Dermis microvascular lymphatic vessel endothelial cell (primary cell): Measurements from ENCODE around the gene MRPL53. TPM values are rescaled to one million over a fixed set of nuclear protein-coding genes. Genes with fewer than 3 reads are reported as not detected.
"Not testable (repeated sequence)": the region's sequence is repeated elsewhere in the genome, so short reads cannot be mapped to it uniquely, and the experiment has no call there.

ENCODE experiments used
- DNase-seq, 2 donors: peaks; one replicate each; pipeline versions ENCODE4 v3.0.0 to v3.0.0-alpha.2; 2010; ENCODE audit warnings: low read depth in 2 of 2
- total RNA-seq: library from RNA; depleted of rRNA; stranded (reverse); fragments of >200 nt; gene quantifications from 2 replicates; pipeline ENCODE4 v1.2.1, GENCODE V29; 2014

MRPL53 gene
- total RNA-seq, 1 donor from 2014 or later: 31.3 TPM

DNA sequence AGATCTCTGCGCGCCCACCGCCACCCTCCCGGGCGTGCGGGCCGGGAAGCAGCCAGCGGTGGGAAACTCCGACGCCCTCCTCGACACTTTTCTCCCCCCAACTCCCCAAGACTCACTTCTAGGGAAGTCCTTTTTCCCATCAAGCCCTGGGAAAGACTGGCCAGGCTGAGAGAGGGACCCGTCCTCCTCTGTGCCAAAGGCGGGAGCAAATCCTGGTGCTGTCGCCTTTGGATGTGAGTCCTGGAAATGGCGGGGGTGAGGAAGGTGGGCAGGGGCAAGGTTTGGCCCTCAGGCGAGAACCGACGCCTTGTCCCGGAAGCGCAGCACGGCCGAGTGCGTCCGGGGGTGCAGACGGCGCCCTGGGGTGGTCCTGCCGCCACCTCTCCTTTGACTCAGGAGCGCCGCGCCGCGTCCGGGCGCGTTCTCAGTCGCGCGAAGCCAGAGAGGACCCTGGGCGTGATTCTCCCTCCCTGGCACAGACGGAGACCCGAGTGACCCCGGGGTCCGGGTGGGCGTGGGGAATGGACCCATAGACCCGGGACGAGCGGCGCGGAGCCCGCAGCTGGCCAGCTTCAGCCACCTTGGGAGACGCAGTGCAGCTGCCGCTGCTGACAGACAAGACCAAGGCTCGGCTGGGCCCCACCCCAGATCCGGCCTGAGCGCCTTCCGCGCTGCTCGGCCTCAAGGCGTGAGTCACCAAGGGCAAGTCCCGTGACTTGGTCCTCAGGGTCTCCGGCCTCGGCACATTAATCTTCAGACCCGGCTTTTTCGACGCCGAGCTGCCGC, 30.4 kb upstream of the MRPL53 start:
- peak in 1 of 2 donors; percentile 80 for DNase-seq

DNA sequence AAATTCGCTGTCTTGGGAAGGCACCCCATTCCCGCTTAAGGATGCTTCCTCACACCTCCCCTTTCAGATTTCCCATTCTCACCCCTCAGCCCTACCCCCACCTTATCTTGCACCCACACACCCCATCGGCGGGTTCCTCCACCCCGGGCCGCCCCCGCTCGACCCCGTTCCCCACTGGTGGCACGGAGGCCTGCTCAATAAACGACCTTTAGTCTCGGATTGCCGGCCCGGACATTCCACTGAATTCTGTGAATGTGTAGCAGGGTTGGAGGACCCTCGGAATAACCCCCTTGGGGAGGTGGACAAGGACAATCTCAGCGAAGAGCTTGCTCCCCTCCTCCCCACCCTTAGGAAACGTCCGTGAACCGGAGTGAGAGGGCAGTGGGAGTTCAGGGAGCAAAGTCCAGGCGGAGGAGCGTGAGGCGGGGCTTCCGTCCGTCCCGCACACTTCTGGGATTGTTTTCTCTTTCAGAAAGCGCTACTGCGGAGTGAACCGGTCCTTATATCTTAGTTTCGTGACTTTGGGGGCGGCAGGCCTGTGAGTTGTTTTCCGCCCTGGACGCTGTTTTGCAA, 29.8 kb upstream of the MRPL53 start:
- no peak for DNase-seq

DNA sequence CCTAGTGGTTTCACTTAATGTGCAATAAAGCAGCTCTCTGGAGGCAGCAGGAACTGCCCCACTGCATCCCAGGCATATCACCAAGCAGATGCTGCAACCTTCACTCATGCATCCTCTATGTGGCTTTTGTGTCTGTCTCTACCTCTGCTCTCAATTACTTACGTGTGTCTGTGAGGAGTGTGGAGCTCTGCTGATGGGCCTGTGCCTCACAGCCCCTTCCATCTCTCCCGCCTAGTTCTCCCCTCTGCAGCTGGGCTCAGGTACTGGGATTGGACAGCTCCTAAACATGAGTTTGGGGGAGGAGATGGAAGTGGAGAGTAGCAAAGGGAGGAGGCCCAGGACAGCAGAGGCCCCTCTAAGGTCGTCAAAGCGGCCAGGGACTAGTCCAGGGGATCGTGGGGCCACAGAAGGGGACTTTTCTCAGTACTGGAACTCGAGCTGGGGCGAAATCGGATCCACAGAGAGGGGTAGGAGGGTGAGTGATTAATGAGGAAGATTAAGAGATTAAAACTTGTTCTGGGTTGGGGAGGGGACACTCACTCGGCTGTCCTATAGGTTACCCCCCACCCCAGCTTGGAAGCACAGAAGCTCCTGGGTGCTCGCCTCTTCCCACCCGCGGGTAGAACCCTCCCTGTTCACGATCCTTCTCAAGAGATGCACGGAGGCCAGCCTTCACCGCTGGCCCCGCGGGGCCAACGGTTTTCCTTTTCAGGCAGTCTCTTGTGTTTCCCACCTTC, 29.0 kb upstream of the MRPL53 start:
- DNase-seq: no peak

GRCh38 chr2:74500578-74500946, 28.1 kb upstream of the MRPL53 start:
- no peak for DNase-seq

DNA sequence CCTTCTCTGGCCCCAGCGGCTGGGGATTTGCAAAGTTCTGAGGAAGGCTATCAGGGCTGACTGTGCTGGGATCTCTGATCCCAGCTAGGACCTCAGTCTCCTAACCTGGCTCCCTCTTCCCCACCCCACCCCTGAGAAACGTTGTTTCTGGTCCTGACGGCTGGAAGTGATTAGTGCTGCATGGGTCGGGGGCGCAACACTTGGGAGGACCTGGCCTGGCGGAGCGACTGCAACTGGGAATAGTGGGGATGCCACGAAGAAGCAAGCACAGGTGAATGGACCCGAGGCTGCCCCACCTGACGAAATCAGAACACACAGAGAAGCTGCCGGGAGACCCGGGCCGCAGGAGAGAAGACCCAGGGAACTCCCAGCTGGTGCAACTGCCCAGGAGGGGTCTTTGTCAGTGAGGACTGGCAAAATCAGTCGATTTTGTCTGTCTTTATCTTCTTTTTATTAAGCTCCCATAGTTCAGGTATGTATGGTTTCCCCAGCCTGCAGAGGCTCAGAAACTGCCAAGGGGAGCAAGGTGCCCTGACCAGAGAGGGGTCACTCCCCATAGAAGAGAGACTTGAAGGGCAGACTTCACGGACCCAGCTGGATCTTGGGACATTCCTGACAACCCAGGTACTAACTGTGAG, 27.6 kb upstream of the MRPL53 start:
- DNase-seq: no peak

DNA sequence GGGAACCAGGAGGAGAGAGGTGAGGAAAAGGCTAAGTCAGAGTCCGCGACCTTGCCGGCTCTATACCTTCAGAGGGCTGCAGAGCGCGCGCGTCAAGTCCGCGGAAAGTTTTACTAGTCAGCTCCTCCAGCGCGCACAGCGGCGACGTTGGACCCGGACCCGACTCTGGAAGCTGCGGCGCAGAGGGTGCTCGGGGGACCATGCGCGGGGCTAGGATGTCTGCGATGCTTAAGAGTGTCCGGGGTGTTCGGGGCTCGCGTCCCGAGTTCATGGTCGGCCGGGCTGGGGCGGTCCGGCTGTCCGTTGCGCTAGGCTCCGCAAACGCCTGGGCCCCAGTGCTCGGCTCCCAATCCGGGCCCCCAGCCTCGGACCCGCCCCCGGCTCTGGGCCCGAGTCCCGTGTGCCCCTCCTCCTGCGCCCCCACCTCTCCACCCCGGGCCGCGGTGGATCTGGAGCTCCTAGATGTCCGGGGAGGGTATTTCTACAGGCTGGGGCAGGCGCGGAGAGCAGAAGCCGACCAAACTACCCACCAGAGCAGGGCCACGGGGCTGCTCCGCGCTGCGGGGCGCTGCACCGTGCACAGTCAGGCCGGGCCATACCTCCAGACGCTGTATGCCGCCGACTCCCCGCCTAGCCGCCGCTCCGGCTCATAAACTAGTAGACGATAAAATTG, 26.9 kb upstream of the MRPL53 start, which contains the start of gene LBX2:
TSS of gene LBX2 (minus strand) at position 337 of the 673 bp plus-strand sequence. CDS start at position 271, 66 bp downstream.
- no peak for DNase-seq

GRCh38 chr2:74498500-74499266, 26.2 kb upstream of the MRPL53 start:
- no peak for DNase-seq

GRCh38 chr2:74497777-74498499, 25.5 kb upstream of the MRPL53 start:
- DNase-seq: no peak

GRCh38 chr2:74496997-74497776, 24.7 kb upstream of the MRPL53 start:
- no peak for DNase-seq

- no peak for DNase-seq
Measured at GRCh38 chr2:74495440-74495839, 23.0 kb upstream of the MRPL53 start.

GRCh38 chr2:74493546-74493945, 21.1 kb upstream of the MRPL53 start:
- no peak for DNase-seq

GRCh38 chr2:74491648-74492544, 19.4 kb upstream of the MRPL53 start:
- no peak for DNase-seq

DNA sequence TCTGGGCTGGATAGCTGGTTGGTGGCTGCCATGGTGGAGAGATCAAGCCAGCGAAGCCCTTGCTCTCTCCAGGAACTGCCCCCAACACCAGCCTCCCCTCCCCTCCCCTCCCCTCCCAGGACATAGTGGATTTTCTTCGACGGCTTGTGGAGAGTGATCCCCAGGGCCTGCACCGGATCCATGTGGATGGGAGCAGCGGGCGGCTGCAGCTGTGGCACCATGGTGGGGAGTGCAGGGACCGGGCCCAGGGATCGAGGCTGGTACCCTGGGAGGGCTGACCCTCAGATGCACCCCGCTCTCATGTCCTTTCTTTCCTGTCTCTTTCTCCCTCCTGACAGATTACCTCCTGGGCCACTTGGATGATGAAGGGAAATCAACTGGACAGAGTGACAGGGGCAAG, 17.4 kb upstream of the MRPL53 start:
- no peak for DNase-seq

- no peak for DNase-seq
Measured at GRCh38 chr2:74488643-74489481, 16.4 kb upstream of the MRPL53 start.

GRCh38 chr2:74486141-74486540, 13.7 kb upstream of the MRPL53 start:
- DNase-seq: no peak

DNA sequence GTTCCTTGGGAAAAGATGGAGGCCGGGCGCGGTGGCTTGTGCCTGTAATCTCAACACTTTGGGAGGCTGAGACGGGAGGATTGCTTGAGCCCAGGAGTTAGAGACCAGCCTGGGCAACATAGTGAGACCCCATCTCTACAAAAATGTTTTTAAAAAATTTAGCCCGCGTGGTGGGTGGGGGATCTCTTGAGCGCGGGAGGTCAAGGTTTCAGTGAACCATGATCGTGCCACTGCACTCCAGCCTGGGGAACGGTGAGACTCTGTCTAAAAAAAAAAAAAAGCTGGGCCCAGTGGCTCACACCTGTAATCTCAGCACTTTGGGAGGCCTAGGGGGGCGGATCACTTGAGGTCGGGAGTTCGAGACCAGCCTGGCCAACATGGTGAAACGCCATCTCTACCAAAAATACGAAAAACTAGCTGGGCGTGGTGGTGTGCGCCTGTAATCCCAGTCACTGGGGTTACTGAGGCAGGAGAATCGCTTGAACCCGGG, 11.2 kb upstream of the MRPL53 start:
- DNase-seq: not testable (repeated sequence)
